Stimulated activated CD4-positive, alpha-beta T cell treated with anti-CD3 and anti-CD28 coated beads, Interleukin-15, amount 100 ng/mL, for 48 hours (primary cell): ENCODE data around the gene GALNT8.
"Not testable (repeated sequence)": the region's sequence is repeated elsewhere in the genome, so short reads cannot be mapped to it uniquely, and the experiment has no call there.

Experiments
- DNase-seq, 2 donors: peaks; one replicate each; pipeline ENCODE4 v3.0.0-alpha.2; 2020; ENCODE audit warnings: low read depth in 2 of 2

The GALNT8 gene

DNA sequence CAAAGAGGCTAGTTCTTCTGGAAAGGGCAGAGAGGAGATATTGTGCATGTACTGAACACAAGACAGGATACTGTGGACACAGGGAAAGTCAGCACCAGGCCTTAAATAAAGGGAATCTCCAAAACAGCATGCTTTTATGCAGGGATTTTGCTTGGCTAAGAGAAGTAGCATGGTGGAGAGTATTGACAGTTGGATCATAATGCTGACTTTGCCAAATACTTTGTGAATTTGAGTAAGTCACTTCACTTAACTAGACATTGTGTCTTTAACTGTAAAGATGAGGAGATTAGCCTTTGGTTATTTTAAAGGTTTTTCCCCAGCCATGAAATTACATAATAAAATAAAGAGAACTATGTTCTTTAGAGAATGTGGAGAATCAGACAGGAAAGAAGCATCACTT is 24.5 kb downstream of the GALNT8 start:
- DNase-seq = no peak

DNA sequence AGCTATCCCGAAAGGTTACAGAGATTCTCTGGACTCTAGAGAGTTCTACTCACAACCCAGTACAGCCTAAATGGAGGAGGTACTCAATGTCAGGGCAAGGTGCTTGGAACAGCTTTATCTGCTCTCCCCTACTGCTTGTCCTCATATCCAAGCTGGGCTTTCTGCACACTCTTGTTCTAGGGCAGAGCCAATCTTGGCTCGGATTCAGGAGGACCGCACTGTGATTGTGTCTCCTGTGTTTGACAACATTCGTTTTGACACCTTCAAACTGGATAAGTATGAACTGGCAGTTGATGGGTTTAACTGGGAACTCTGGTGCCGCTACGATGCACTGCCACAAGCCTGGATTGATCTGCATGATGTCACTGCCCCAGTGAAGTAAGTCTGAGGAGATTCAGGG is 25.0 kb downstream of the GALNT8 start:
- no peak for DNase-seq

GRCh38 chr12:4751654-4752053 is 31.5 kb downstream of the GALNT8 start:
- DNase-seq = not testable (repeated sequence)

- DNase-seq = no peak
Observed at GRCh38 chr12:4762773-4763172, 42.6 kb downstream of the GALNT8 start.

DNA sequence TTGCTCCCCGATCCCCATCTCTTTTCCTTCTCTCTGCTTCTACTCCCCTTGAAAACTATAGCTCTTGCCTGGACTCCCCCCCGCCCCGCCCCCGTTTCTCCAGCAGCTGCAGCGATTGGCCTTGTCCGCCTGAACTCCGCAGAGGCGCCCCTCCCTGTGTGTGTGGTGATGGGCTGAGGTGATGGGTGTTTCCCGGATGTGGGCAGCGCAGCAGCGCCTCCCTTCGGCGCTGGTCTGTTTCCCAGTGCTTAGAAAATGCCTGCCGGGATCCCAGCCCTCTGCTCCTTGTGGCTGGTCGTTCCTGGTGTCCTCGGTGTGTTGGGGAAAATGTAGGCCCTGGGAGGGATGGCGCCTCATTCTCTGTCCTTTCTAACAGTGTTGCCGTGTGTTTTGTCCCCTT is 43.3 kb downstream of the GALNT8 start:
- no peak for DNase-seq

DNA sequence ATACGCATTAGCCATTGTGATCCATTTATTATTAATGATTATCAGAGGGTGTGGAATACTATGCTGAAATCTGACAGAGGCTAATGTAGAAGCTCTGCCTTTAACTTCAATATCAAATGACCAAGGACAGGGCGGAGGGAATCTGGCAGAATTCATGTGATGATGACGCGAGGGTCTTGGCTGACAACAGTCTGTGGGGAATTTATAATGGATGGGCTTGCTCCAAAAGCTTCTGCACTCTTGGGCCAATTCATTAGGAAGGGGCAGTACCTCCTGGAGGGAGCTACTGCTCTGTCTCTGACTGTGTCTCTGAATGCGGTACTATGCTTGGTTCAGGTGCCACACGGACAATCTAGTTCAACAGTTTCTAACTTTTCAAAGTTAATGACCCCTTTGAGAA is 46.2 kb downstream of the GALNT8 start:
- DNase-seq = no peak

- no peak for DNase-seq
Observed at GRCh38 chr12:4767186-4767585, 47.0 kb downstream of the GALNT8 start.

- DNase-seq = no peak
Observed at GRCh38 chr12:4768341-4768740, 48.1 kb downstream of the GALNT8 start.

DNA sequence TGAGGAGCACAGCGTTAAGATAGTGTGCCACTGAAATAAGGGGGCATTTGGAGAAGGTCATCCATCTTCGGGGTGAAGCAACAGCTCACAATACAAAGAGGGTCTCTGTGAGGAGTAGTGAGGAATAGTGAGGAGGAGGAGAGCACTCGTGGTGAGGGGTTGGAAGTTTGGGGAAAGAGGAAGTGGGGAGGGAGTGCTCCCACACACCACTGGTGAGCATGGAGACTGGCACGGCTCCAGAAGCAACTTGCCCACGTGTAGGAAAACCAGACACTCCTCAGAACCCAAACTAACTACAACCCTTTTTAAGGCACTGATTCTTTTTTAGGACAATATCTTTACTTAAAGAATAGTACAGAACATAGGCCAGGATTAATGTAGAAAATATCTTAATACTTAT is 48.9 kb downstream of the GALNT8 start:
- no peak for DNase-seq

GRCh38 chr12:4771172-4771959 is 51.2 kb downstream of the GALNT8 start:
- no peak for DNase-seq

GRCh38 chr12:4771960-4772566 is 51.9 kb downstream of the GALNT8 start:
- DNase-seq = no peak

DNA sequence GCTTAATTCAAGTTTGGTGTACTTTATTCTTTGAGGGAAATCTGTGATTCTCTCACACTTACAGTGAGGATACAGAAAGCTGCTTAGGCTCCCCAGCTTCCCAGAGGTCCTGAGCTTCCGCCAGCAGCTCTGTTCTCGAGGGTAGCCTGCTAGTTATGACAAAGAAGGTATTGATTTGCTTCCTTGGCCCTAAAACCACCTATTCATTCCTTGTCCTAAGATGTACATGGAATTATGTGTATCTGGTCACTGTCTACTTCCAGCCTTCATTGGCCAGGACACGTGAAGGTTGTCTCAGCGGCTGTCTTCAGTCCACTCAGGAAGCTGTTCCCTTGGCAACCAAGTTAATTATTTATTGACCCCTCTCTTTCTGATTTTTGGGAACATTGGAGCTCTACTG is 55.7 kb downstream of the GALNT8 start:
- DNase-seq = no peak

- no peak for DNase-seq
Observed at GRCh38 chr12:4779749-4780148, 59.5 kb downstream of the GALNT8 start.

GRCh38 chr12:4780641-4781611 is 60.7 kb downstream of the GALNT8 start:
- no peak for DNase-seq

DNA sequence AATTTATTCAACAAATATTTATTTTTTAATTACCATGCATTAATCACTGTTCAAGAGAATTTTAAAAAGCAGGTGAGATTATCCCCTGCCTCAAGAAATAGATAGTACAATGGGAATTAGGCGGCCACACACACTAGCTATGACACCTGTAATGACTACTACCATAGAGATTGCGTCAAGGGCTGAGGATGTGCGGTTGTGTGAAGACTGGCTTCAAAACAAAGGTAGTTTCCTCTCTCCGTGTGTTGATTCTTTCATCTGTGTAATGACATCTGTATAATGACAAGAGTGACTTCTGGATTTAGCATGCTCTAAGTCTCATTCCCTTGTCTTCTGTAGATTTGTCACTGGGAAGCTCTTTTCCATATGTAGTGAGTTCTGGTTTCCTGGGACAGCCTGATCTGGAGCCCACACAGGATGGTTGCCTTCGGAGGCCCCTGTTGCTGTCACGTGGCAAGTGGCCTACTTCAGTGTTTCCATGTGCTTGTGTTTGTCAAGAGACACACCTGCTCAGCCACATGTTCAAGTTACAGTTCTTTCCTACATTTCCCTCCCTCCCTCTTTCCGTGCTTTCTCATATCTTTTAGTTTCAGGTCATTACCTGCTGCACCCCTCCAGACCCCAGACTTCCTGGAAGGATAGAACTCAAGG is 64.3 kb downstream of the GALNT8 start:
- DNase-seq = no peak

DNA sequence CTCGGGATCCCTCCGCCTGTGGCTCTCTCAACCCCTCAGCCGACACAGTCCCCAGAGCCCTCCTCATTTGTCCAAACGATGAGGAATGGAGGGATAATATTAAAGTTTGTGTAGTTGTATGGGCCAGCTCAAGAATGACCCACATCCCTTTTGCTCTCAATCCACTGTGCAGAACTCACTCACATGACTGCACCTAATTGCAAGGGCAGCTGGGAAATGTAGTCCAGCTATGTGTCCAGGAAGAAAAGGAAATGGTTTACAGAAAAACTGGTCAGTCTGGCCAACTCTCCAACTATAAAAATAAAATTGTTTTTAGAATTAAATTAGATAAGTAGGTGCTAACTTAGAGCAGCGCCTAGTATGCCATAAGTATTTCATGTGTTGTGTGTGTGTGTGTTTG is 66.6 kb downstream of the GALNT8 start:
- no peak for DNase-seq

GRCh38 chr12:4787965-4788364 is 67.8 kb downstream of the GALNT8 start:
- DNase-seq = no peak

GRCh38 chr12:4789776-4790175 is 69.6 kb downstream of the GALNT8 start:
- no peak for DNase-seq

DNA sequence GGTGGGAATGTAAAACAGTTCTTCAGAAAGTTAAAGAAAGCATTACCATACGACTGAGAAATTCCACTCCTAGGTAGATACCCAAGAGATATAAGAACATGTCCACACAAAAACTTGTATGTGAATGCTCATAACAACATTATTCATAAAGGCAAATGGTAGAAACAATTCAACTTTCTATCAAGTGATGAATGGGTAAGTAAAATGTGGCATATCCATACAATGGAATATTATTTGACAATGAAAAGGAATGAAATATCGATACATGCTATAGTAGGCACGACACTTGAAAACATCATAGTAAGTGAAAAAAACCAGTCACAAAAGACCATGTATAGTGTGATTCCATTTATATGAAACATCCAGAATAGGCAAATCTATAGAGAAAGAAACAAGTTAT is 71.3 kb downstream of the GALNT8 start:
- no peak for DNase-seq

DNA sequence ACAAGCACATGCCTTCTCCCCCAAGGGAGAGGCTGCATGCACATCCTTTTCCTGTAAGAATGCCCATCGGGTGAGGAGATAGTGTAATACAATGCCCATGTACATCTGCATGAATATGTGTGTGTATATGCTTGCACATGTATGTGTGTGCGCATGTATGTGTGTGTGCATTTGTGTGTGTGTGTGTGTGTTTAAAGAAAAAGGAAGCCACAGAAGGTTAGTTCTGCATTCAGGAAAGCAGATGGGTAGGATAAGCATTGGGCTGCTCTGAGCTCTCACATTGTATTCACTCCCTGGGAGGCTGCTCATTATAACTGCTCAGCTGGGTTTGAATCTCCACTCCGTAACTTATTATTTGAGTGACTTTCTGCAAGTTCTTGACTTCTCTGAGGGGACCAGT is 74.3 kb downstream of the GALNT8 start:
- no peak for DNase-seq

GRCh38 chr12:4796216-4796615 is 76.0 kb downstream of the GALNT8 start:
- no peak for DNase-seq
